NK-92 treated with Interleukin-12 subunit alpha and Interleukin-12 subunit beta, amount 100 ng/mL, for 24 hours (cell line): Measurements from ENCODE around the gene MIOX.
A peak's percentile ranks its signal among the peaks of the same experiment; 100 is the strongest.

ENCODE experiments used
- DNase-seq: peaks from one replicate; lab custom pipeline; 2025; lab: John Stamatoyannopoulos, UW

MIOX gene

GRCh38 chr22:50490531-50491308 is 4.1 kb downstream of the MIOX start:
- no peak for DNase-seq

- no peak for DNase-seq
Measured at GRCh38 chr22:50497093-50497492, 10.4 kb downstream of the MIOX start.

- no peak for DNase-seq
Measured at GRCh38 chr22:50498322-50498890, 11.7 kb downstream of the MIOX start.

GRCh38 chr22:50500452-50500851 is 13.8 kb downstream of the MIOX start:
- DNase-seq: no peak

GRCh38 chr22:50502096-50502495 is 15.4 kb downstream of the MIOX start:
- DNase-seq: no peak

GRCh38 chr22:50502628-50503474 is 16.2 kb downstream of the MIOX start:
- DNase-seq: no peak

- no peak for DNase-seq
Measured at GRCh38 chr22:50503475-50504145, 17.0 kb downstream of the MIOX start.

- DNase-seq: no peak
Measured at GRCh38 chr22:50504369-50505211, 17.9 kb downstream of the MIOX start.

GRCh38 chr22:50505276-50505775 is 18.7 kb downstream of the MIOX start:
- DNase-seq: no peak

- no peak for DNase-seq
Measured at GRCh38 chr22:50505776-50506610, 19.3 kb downstream of the MIOX start.

- DNase-seq: no peak
Measured at GRCh38 chr22:50506611-50507420, 20.2 kb downstream of the MIOX start.

- DNase-seq: no peak
Measured at GRCh38 chr22:50507421-50507990, 20.8 kb downstream of the MIOX start, which contains the start of gene LMF2. Gene LMF2, minus strand, starts transcription at chr22:50507702. Its CDS starts 27 bp downstream, at chr22:50507675.

- peak; percentile 96 for DNase-seq
Measured at GRCh38 chr22:50507991-50508884, 21.6 kb downstream of the MIOX start, which contains the start of gene NCAPH2. Gene NCAPH2, plus strand, starts transcription at chr22:50508224. Its CDS starts 114 bp downstream, at chr22:50508338.

- no peak for DNase-seq
Measured at GRCh38 chr22:50508897-50509296, 22.2 kb downstream of the MIOX start.

- no peak for DNase-seq
Measured at GRCh38 chr22:50513175-50513574, 26.5 kb downstream of the MIOX start.

- DNase-seq: no peak
Measured at GRCh38 chr22:50516068-50516467, 29.4 kb downstream of the MIOX start.

GRCh38 chr22:50516891-50517290 is 30.2 kb downstream of the MIOX start:
- DNase-seq: no peak
